ENCODE data around the gene PPIF. TPM values are rescaled to one million over a fixed set of nuclear protein-coding genes. Genes with fewer than 3 reads are reported as not detected.

Gene PPIF
- total RNA-seq, 1 experiment from 2014 or later, result 133 TPM

DNA sequence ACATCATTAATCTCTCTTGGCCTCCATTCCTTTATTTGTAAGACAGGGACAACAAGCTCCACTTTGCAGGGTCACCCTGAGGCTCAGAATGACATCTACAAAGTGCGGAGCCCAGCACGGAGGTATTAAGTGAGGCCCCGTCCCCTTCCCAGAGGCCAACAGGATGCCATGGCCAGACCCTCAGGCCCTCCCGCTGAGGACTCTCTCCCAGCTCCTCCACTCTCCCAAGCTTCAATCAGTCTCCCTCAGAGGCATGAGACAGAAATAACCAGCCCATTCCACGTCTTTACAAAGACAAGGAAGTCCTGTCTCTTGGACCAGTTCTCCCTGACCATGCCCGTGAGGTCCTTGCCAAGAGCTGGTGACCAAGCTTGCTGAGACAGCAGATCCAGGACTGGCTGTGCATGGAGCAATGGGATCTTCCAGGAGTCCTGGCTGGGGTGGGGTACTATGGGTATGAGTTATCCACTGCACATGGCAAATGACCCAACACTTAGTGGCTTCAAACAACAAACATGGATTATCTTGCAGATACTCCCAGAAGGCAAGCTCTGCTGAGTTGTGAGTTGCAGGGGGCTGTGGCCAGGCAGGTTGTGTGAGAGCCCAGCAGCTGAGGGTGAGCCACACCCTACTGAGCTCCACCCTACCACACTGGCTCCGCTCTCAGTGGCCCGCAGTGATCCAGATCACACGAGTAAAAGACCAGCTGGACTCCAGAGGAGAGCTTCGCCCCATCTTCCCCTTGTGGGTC is 4.3 kb upstream of the PPIF start:
- DNase-seq, result no peak
- H3K4me3 ChIP-seq (ENCODE audit: low read depth, low read length), result no peak overlapping the region
- peaks cover 6% of the 10 kb centered on the region for H3K36me3 Mint-ChIP-seq (ENCODE audit: insufficient read depth, unreplicated experiment)
- H3K27ac Mint-ChIP-seq (ENCODE audit: unreplicated experiment), result no peak overlapping the region
- intact Hi-C loops (cut with micrococcal nuclease; ENCODE audit: unreplicated experiment), result no loop called here
- POLR2A ChIA-PET, result no interaction called here
- no peaks in the 10 kb centered on the region for H3K36me3 ChIP-seq (ENCODE audit: control insufficient read depth, insufficient read depth, low read length)
- no peaks in the 10 kb centered on the region for H3K27me3 ChIP-seq (replicated peaks; ENCODE audit: control insufficient read depth, insufficient read depth, low read length)
- H3K9me3 Mint-ChIP-seq (ENCODE audit: unreplicated experiment), result no peaks in the 10 kb centered on the region
- CTCF ChIA-PET, result interaction anchor here (1.8 kb wide), 1 partner anchor 16 kb away, joined by 5 read pairs; no protein-coding TSS in a partner anchor
- no peaks in the 10 kb centered on the region for H3K4me1 ChIP-seq
- H3K4me1 Mint-ChIP-seq (ENCODE audit: low read depth, unreplicated experiment), result no peaks in the 10 kb centered on the region
- H3K4me3 Mint-ChIP-seq (ENCODE audit: unreplicated experiment), result no peak overlapping the region
- TF ChIP-seq, protein P1, sequence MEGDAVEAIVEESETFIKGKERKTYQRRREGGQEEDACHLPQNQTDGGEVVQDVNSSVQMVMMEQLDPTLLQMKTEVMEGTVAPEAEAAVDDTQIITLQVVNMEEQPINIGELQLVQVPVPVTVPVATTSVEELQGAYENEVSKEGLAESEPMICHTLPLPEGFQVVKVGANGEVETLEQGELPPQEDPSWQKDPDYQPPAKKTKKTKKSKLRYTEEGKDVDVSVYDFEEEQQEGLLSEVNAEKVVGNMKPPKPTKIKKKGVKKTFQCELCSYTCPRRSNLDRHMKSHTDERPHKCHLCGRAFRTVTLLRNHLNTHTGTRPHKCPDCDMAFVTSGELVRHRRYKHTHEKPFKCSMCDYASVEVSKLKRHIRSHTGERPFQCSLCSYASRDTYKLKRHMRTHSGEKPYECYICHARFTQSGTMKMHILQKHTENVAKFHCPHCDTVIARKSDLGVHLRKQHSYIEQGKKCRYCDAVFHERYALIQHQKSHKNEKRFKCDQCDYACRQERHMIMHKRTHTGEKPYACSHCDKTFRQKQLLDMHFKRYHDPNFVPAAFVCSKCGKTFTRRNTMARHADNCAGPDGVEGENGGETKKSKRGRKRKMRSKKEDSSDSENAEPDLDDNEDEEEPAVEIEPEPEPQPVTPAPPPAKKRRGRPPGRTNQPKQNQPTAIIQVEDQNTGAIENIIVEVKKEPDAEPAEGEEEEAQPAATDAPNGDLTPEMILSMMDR (IDR thresholded peaks at IDR 0.05; ENCODE audit: insufficient read depth in 1 of 2, low read depth in 1 of 2, low read length in 1 of 2, severe bottlenecking in 1 of 2, unreplicated experiment in 1 of 2), result no peak
- BruUV-seq (replicated peaks), result no TSS peak
- no peaks in the 10 kb centered on the region for H3K27me3 Mint-ChIP-seq (ENCODE audit: insufficient read depth, unreplicated experiment)
- H3K9me3 ChIP-seq, result no peaks in the 10 kb centered on the region

DNA sequence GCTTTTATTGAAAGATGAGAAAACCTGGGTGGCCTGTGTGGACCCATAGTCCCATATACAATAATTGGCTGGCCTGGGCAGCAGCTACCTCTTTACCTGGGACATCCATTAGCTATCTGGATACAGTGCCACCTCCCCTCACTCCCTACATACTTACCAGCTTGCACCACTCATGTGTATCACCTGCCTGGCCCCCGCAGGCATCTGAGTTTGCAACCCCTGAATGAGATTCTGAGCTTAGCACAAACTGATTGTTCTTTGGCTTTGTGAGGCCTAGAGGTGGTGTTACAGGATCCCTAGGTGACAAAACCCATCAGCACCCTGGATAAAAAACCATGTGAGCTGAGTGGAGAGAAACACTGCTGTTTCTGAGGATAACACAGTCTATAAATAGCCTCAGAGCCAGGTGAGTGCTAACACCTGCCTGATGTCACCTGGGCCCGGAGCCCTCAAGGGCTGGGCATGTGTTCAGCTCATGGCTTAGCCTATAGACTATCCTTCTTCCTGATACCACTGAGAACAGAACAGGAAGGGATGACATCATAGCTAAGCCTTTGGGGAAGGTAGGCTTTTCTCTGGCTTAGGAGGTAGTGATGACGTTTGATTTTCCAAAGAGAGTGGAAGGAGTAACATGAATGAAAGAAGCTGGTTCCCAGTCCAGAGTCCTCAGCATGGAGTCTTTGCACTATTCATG is 2.6 kb upstream of the PPIF start:
- Mint-ChIP-seq H3K9me3 (ENCODE audit: unreplicated experiment) (no peaks in the 10 kb centered on the region), H3K4me3 (ENCODE audit: unreplicated experiment) (no peak overlapping the region), H3K27ac (ENCODE audit: unreplicated experiment) (no peak overlapping the region), H3K27me3 (ENCODE audit: insufficient read depth, unreplicated experiment) (no peaks in the 10 kb centered on the region), H3K36me3 (ENCODE audit: insufficient read depth, unreplicated experiment) (peaks cover 23% of the 10 kb centered on the region), H3K4me1 (ENCODE audit: low read depth, unreplicated experiment) (no peaks in the 10 kb centered on the region)
- POLR2A ChIA-PET, result no interaction called here
- H3K36me3 ChIP-seq (ENCODE audit: control insufficient read depth, insufficient read depth, low read length), result peaks cover 3% of the 10 kb centered on the region; the same call in 1 of the 2 replicates
- no TSS peak for BruUV-seq (replicated peaks)
- H3K27me3 ChIP-seq (replicated peaks; ENCODE audit: control insufficient read depth, insufficient read depth, low read length), result no peaks in the 10 kb centered on the region
- intact Hi-C loops (cut with micrococcal nuclease; ENCODE audit: unreplicated experiment), result no loop called here
- CTCF ChIA-PET, result interaction anchor here (0.5 to 1.8 kb wide), 3 partner anchors 14 to 123 kb away, joined by 3 to 5 read pairs (median 5); no protein-coding TSS in a partner anchor
- H3K4me3 ChIP-seq (ENCODE audit: low read depth, low read length), result no peak overlapping the region
- H3K9me3 ChIP-seq, result no peaks in the 10 kb centered on the region
- no peaks in the 10 kb centered on the region; the same call in 1 of the 2 replicates for H3K4me1 ChIP-seq
- TF ChIP-seq, protein P1 (IDR thresholded peaks at IDR 0.05; ENCODE audit: insufficient read depth in 1 of 2, low read depth in 1 of 2, low read length in 1 of 2, severe bottlenecking in 1 of 2, unreplicated experiment in 1 of 2), result no peak
- DNase-seq, result no peak

DNA sequence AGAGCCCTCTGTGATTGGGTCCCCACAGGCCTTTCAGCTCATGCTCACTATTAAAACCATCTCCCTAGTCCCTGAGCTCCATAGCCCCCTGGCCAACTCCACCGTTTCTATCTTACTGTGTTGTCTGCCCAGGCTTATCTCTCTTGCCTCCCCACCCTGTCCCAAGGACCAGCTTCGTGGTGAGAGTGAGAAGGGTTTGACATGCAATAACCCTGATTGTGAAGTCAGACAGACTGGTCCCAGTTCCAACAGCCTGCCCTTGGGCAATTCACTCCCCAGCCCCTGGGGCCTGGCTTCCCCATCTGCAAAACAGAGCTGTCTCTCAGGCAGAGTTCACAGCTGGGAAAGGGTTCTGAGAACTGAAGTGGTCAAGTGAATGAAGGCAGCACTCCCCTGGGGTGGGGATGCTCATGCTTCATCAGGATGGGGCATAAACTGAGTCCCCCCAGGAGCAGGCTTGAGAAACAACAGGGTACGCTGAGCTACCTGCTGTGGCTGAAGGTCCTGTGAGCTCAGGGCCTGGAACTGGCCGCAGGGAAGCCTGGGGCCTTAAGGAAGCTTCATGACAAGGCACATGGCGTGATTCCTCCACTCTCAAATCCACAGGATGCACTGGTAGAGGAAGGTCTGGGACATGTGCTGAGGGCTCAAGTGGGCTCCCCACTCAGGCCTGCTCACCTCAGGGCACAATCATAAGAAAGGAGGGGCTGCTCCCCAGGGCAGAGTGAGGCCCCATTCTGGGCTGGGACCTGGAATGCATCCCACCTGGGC is 1.8 kb upstream of the PPIF start:
- no peaks in the 10 kb centered on the region for H3K9me3 Mint-ChIP-seq (ENCODE audit: unreplicated experiment)
- Histone ChIP-seq H3K4me1 (no peaks in the 10 kb centered on the region; the same call in 1 of the 2 replicates), H3K9me3 (no peaks in the 10 kb centered on the region), H3K4me3 (ENCODE audit: low read depth, low read length) (no peak overlapping the region), H3K27me3 (replicated peaks; ENCODE audit: control insufficient read depth, insufficient read depth, low read length) (no peaks in the 10 kb centered on the region), H3K36me3 (ENCODE audit: control insufficient read depth, insufficient read depth, low read length) (peaks cover 7% of the 10 kb centered on the region)
- ChIA-PET POLR2A (no interaction called here), CTCF (interaction anchor here (1.3 kb wide), 1 partner anchor 29 kb away, joined by 3 read pairs; no protein-coding TSS in a partner anchor)
- no peaks in the 10 kb centered on the region for H3K27me3 Mint-ChIP-seq (ENCODE audit: insufficient read depth, unreplicated experiment)
- H3K4me1 Mint-ChIP-seq (ENCODE audit: low read depth, unreplicated experiment), result no peaks in the 10 kb centered on the region
- peaks cover 31% of the 10 kb centered on the region for H3K36me3 Mint-ChIP-seq (ENCODE audit: insufficient read depth, unreplicated experiment)
- H3K4me3 Mint-ChIP-seq (ENCODE audit: unreplicated experiment), result no peak overlapping the region
- no peak for DNase-seq
- no peak overlapping the region for H3K27ac Mint-ChIP-seq (ENCODE audit: unreplicated experiment)
- BruUV-seq (replicated peaks), result no TSS peak
- intact Hi-C loops (cut with micrococcal nuclease; ENCODE audit: unreplicated experiment), result no loop called here
- TF ChIP-seq, protein P1 (IDR thresholded peaks at IDR 0.05; ENCODE audit: insufficient read depth in 1 of 2, low read depth in 1 of 2, low read length in 1 of 2, severe bottlenecking in 1 of 2, unreplicated experiment in 1 of 2), result no peak
